Colonic mucosa (tissue), 4 donors: Measurements from ENCODE around the gene NOL9. TPM values are rescaled to one million over a fixed set of nuclear protein-coding genes. Genes with fewer than 3 reads are reported as not detected.

ENCODE experiments used
- DNase-seq: peaks from one replicate; pipeline ENCODE4 v3.0.0-alpha.2; 2020
- H3K27ac ChIP-seq: fragments of 200-600 bp; one replicate; pipeline ENCODE4 v1.8.0; 2021
- H3K27me3 ChIP-seq: fragments of 200-600 bp; one replicate; pipeline ENCODE4 v1.8.0; 2021
- H3K36me3 ChIP-seq: fragments of 200-600 bp; one replicate; pipeline ENCODE4 v1.8.0; 2021
- H3K4me1 ChIP-seq: fragments of 200-600 bp; one replicate; pipeline ENCODE4 v1.8.0; 2021; ENCODE audit warnings: mild to moderate bottlenecking
- H3K4me3 ChIP-seq: fragments of 200-600 bp; one replicate; pipeline ENCODE4 v1.8.0; 2021
- H3K9ac ChIP-seq, 2 donors: one replicate each; pipeline ENCODE4 v1.7.0; 2013; ENCODE audit warnings: control low read depth in 2 of 2, low read depth in 2 of 2, low read length in 2 of 2
- H3K9me3 ChIP-seq: fragments of 200-600 bp; one replicate; pipeline ENCODE4 v1.8.0; 2021
- intact Hi-C: fragments of 100-400 bp; cut with DNase I; formaldehyde crosslinking; loops from one replicate; pipeline ENCODE4 v1.14.1; 2022
- total RNA-seq, 2 donors: library from RNA; stranded (reverse); fragmentation: NEBNext Ultra II Directional in 1 of 2; extraction: Animal tissue kit (Norgen Biotek cat#: 25700) in 1 of 2; gene quantifications; one replicate each; pipeline ENCODE4 v1.2.1, GENCODE V29; 2021
- TF ChIP-seq, protein P1 (sequence below): fragments of 200-600 bp; IDR thresholded peaks from one replicate; pipeline ENCODE4 v1.8.0; 2022; ENCODE audit warnings: antibody characterized with exemption, mild to moderate bottlenecking
- donor health status: healthy.
- donor health status: DM: no; HTN: no; CAD: no.
- donor health status: DM: no; HTN: no; CAD: no.

Gene NOL9
- total RNA-seq, 2 donors from 2014 or later = 14.5 to 27.3 TPM

DNA sequence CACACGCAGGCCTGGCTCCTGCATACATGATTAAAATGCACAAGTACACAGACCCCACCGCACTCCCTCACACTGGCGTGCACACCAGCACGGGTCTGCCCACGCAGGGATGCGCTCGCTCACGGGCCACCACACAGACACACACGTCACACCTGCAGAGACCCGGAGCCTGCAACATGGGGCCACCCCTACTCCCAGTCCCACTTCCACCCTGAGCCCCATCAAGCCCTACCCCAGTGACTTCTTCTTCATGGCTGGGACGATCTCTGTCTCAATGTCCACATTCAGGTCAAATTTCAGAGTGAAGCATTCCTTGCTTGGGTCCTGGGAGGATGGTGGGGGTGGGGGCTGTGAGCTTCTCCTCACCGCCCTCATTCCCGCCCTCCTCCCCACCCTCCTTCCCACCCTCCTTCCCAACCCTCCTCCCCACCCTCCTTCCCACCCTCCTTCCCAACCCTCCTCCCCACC lies 79.5 kb downstream of the NOL9 start:
- H3K27me3 ChIP-seq = no peaks in the 10 kb centered on the region
- TF ChIP-seq, protein P1, sequence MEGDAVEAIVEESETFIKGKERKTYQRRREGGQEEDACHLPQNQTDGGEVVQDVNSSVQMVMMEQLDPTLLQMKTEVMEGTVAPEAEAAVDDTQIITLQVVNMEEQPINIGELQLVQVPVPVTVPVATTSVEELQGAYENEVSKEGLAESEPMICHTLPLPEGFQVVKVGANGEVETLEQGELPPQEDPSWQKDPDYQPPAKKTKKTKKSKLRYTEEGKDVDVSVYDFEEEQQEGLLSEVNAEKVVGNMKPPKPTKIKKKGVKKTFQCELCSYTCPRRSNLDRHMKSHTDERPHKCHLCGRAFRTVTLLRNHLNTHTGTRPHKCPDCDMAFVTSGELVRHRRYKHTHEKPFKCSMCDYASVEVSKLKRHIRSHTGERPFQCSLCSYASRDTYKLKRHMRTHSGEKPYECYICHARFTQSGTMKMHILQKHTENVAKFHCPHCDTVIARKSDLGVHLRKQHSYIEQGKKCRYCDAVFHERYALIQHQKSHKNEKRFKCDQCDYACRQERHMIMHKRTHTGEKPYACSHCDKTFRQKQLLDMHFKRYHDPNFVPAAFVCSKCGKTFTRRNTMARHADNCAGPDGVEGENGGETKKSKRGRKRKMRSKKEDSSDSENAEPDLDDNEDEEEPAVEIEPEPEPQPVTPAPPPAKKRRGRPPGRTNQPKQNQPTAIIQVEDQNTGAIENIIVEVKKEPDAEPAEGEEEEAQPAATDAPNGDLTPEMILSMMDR = no peak
- no peak for DNase-seq
- H3K9ac ChIP-seq = no peak overlapping the region
- H3K4me1 ChIP-seq = peaks cover 5% of the 10 kb centered on the region
- H3K36me3 ChIP-seq = no peaks in the 10 kb centered on the region
- no peak overlapping the region for H3K27ac ChIP-seq
- intact Hi-C loops = no loop called here
- H3K9me3 ChIP-seq = no peaks in the 10 kb centered on the region
- no peak overlapping the region for H3K4me3 ChIP-seq

DNA sequence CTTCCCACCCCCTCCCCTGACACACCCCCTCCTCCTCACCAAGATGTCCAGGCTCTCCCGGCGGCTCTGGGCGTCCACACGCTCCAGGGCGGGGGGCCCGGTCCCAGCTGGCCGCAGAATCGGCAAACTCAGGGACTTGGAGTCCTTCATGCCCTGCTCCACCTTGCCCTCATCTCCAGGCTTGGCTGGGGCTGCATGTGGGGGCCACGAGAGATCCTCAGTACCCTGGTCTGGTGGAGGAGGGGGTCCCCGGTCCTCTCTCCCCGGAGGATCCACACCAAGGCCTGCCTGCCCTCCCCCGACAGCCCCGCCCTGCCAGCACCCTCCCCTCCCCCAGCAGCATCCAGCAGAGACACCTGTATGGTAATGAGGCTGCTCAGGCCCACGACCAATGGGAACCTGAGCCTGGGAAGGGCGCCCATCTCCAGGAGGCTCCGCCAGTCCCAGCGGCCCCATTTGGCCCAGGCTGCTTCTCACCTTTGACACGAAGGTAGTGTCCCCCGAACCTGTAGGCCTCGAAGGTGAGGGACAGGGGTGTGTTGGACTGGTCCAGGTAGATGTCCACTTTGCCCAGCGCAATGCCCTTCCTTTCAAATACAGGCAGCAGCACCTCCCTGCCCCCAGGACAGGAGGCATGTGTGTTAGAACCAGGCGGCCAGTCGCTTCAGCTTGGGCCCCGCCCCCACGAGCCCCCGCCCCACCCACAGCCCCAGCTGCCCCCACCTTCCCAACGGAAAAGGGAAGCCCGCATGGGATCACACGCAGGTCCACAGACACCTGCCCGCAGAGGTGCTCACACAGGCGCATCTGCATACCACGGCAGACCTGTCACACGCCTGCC lies 80.1 kb downstream of the NOL9 start:
- no peaks in the 10 kb centered on the region for H3K36me3 ChIP-seq
- peak overlapping the region in 1 of 2 donors; percentile 88 for H3K9ac ChIP-seq
- H3K4me3 ChIP-seq = peak overlapping the region; percentile 24
- no peaks in the 10 kb centered on the region for H3K27me3 ChIP-seq
- H3K9me3 ChIP-seq = no peaks in the 10 kb centered on the region
- peak; percentile 81 for DNase-seq
- H3K27ac ChIP-seq = no peak overlapping the region
- TF ChIP-seq, protein P1 = no peak
- H3K4me1 ChIP-seq = peaks cover 5% of the 10 kb centered on the region
- intact Hi-C loops = no loop called here

GRCh38 chr1:6473156-6473555 lies 81.2 kb downstream of the NOL9 start:
- peaks cover 5% of the 10 kb centered on the region for H3K4me1 ChIP-seq
- DNase-seq = no peak
- no peaks in the 10 kb centered on the region for H3K36me3 ChIP-seq
- H3K9ac ChIP-seq = peak overlapping the region in 1 of 2 donors; percentile 88
- no peaks in the 10 kb centered on the region for H3K9me3 ChIP-seq
- H3K27me3 ChIP-seq = no peaks in the 10 kb centered on the region
- intact Hi-C loops = no loop called here
- H3K27ac ChIP-seq = peak overlapping the region; percentile 95
- peak overlapping the region; percentile 24 for H3K4me3 ChIP-seq
- TF ChIP-seq, protein P1 = no peak

- TF ChIP-seq, protein P1 = no peak
- peak; percentile 66 for DNase-seq
- no peaks in the 10 kb centered on the region for H3K27me3 ChIP-seq
- no peaks in the 10 kb centered on the region for H3K9me3 ChIP-seq
- intact Hi-C loops = no loop called here
- H3K36me3 ChIP-seq = no peaks in the 10 kb centered on the region
- no peak overlapping the region for H3K4me3 ChIP-seq
- peaks cover 5% of the 10 kb centered on the region for H3K4me1 ChIP-seq
- H3K9ac ChIP-seq = peak overlapping the region in 1 of 2 donors; percentile 88
- peak overlapping the region; percentile 95 for H3K27ac ChIP-seq
Observed at GRCh38 chr1:6472391-6472790, 81.9 kb downstream of the NOL9 start.

- Histone ChIP-seq H3K27ac (peak overlapping the region; percentile 95), H3K9ac (peak overlapping the region; percentile 44 to 88), H3K9me3 (no peaks in the 10 kb centered on the region), H3K4me1 (peaks cover 4% of the 10 kb centered on the region), H3K4me3 (no peak overlapping the region), H3K36me3 (no peaks in the 10 kb centered on the region), H3K27me3 (no peaks in the 10 kb centered on the region)
- peak; percentile 89 for DNase-seq
- TF ChIP-seq, protein P1 = no peak
- intact Hi-C loops = no loop called here
Observed at GRCh38 chr1:6471970-6472368, 82.3 kb downstream of the NOL9 start.

Other genes with a start within 250 kb of the NOL9 start
- gene ACOT7, start 160.7 kb downstream of the NOL9 start, total RNA-seq = 100 to 1,000 TPM in 1 of 2 donors, 10 to 100 TPM in 1; 48.7 to 125 TPM
- gene HES2, start 134.6 kb downstream of the NOL9 start, total RNA-seq = 10 to 100 TPM; 14.2 to 24.0 TPM
- gene ESPN, start 129.7 kb downstream of the NOL9 start, total RNA-seq = 10 to 100 TPM; 74.3 to 98.0 TPM
- gene TNFRSF25, start 88.3 kb downstream of the NOL9 start, total RNA-seq = 10 to 100 TPM; 33.1 to 87.1 TPM
- 10 to 100 TPM; 13.9 to 19.6 TPM for gene PLEKHG5, start 62.8 kb downstream of the NOL9 start, total RNA-seq
- gene TAS1R1, start 794 bp upstream of the NOL9 start, total RNA-seq = not detected
- gene ZBTB48, start 25.5 kb upstream of the NOL9 start, total RNA-seq = 10 to 100 TPM; 37.0 to 44.5 TPM
- gene KLHL21, start 48.4 kb upstream of the NOL9 start, total RNA-seq = 1 to 10 TPM; 9.4 TPM
- gene PHF13, start 59.2 kb upstream of the NOL9 start, total RNA-seq = 10 to 100 TPM in 1 of 2 donors, 1 to 10 TPM in 1; 8.0 to 13.4 TPM
- gene THAP3, start 70.4 kb upstream of the NOL9 start, total RNA-seq = 10 to 100 TPM in 1 of 2 donors, 1 to 10 TPM in 1; 9.1 to 18.2 TPM
- 100 to 1,000 TPM in 1 of 2 donors, 10 to 100 TPM in 1; 70.1 to 107 TPM for gene DNAJC11, start 147.3 kb upstream of the NOL9 start, total RNA-seq
- 10 to 100 TPM; 76.8 to 92.8 TPM for gene CAMTA1, start 230.9 kb upstream of the NOL9 start, total RNA-seq